ENCODE measurements around the gene EXOC4.

DNA sequence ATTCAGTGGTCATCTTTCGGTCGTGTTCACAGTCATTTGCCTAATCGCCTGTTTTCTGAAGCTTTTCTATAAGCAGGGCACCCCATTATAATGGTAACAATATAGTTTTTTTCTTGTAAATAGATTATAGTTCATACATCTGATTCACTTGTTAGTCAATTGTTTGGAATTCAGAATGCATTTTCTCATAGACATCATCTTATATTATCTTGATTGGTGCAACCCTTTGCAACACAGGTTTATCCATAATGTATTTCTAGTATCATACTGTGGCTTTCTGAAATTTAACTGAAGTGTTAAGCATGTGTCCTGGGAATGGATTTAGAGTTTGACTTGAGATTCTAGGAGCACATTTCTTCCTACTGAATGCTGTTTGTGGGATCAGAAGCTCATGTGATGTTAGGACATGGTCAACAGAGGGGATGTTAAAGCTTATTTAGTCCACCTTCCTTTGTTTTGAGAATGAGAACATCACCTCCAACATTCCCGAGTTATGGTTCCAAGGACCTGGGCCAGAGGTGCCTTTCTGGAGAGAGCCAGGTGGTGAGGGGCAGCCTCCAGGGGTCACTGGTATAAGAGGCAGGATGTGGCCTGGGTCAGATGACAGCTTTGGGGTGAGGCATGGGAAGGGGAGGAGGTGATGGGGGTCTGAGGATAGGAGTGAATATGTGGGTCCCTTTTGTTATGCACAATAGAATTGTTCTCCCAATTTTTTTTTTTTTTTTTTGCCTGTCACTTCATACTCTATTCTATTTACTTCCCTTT is 415.6 kb downstream of the EXOC4 start:
- TF ChIP-seq EZH2phosphoT487 (IDR thresholded peaks at IDR 0.05; ENCODE audit: insufficient read depth, low read depth) (no peak), EZH2 (IDR thresholded peaks at IDR 0.05; ENCODE audit: insufficient read depth, poor library complexity, severe bottlenecking) (no peak)
